HG02970 (cell line): ENCODE data around the gene NCAPH2.
A peak's percentile ranks its signal among the peaks of the same experiment; 100 is the strongest.

Experiments
- ATAC-seq: cut with Tn5 transposase; IDR thresholded peaks from one replicate; pipeline ENCODE4 v1.9.1; 2021; ENCODE audit warnings: mild to moderate bottlenecking, moderate library complexity, moderate number of reproducible peaks; ENCODE audit not compliant: unreplicated experiment, low FRiP score

NCAPH2 gene

GRCh38 chr22:50507991-50508884 is at the start of gene NCAPH2:
NCAPH2 (plus strand) TSS chr22:50508224; CDS start chr22:50508338, 114 bp downstream.
- ATAC-seq = peak; percentile 73

- ATAC-seq = no peak
Observed at GRCh38 chr22:50459016-50459415, 49.0 kb upstream of the NCAPH2 start.

- no peak for ATAC-seq
Observed at GRCh38 chr22:50459496-50460140, 48.4 kb upstream of the NCAPH2 start.

GRCh38 chr22:50460938-50461337 is 47.1 kb upstream of the NCAPH2 start:
- no peak for ATAC-seq

- no peak for ATAC-seq
Observed at GRCh38 chr22:50461536-50461935, 46.5 kb upstream of the NCAPH2 start.

- no peak for ATAC-seq
Observed at GRCh38 chr22:50461979-50462540, 46.0 kb upstream of the NCAPH2 start.

GRCh38 chr22:50463188-50463900 is 44.7 kb upstream of the NCAPH2 start:
- no peak for ATAC-seq

- no peak for ATAC-seq
Observed at GRCh38 chr22:50464451-50464850, 43.6 kb upstream of the NCAPH2 start.

- ATAC-seq = no peak
Observed at GRCh38 chr22:50465066-50465930, 42.7 kb upstream of the NCAPH2 start.

GRCh38 chr22:50467341-50467740 is 40.7 kb upstream of the NCAPH2 start:
- ATAC-seq = no peak

GRCh38 chr22:50467773-50468440 is 40.1 kb upstream of the NCAPH2 start:
- ATAC-seq = no peak

GRCh38 chr22:50468626-50469025 is 39.4 kb upstream of the NCAPH2 start:
- ATAC-seq = no peak

GRCh38 chr22:50469377-50470305 is 38.4 kb upstream of the NCAPH2 start:
- peak; percentile 56 for ATAC-seq

- ATAC-seq = no peak
Observed at GRCh38 chr22:50470491-50470890, 37.5 kb upstream of the NCAPH2 start.

GRCh38 chr22:50471197-50471847 is 36.7 kb upstream of the NCAPH2 start:
- ATAC-seq = no peak

GRCh38 chr22:50471962-50472361 is 36.1 kb upstream of the NCAPH2 start:
- no peak for ATAC-seq

GRCh38 chr22:50473088-50473487 is 34.9 kb upstream of the NCAPH2 start:
- no peak for ATAC-seq
